Activated T-cell treated with anti-CD3 and anti-CD28 coated beads, Interleukin-2, amount 50 U/mL, for 72 hours (primary cell): Measurements from ENCODE around the gene SYT3. TPM values are rescaled to one million over a fixed set of nuclear protein-coding genes. Genes with fewer than 3 reads are reported as not detected.

Experiments
- ATAC-seq, 2 donors: fragments of 150-1000 bp; cut with Tn5 transposase; replicated peaks in 1 of 2; 2 replicates each; pipeline ENCODE4 v1.10.0; 2021; ENCODE audit warnings: moderate library complexity in 2 of 2, mild to moderate bottlenecking in 1 of 2
- DNase-seq, 2 donors: peaks; one replicate each; pipeline ENCODE4 v3.0.0; 2021 to 2022; ENCODE audit warnings: mixed read lengths in 1 of 2
- H3K27ac Mint-ChIP-seq: one replicate; pipeline ENCODE4 v1.8.0; 2022; ENCODE audit warnings: mild to moderate bottlenecking, moderate library complexity, mixed read lengths
- H3K27me3 Mint-ChIP-seq: one replicate; pipeline ENCODE4 v1.8.0; 2022; ENCODE audit warnings: low read depth, mixed read lengths
- H3K36me3 Mint-ChIP-seq, 2 donors: one replicate each; pipeline ENCODE4 v1.8.0; 2022; ENCODE audit warnings: mixed read lengths in 2 of 2, mild to moderate bottlenecking in 1 of 2; ENCODE audit not compliant: insufficient read depth in 2 of 2
- H3K4me1 Mint-ChIP-seq: one replicate; pipeline ENCODE4 v1.8.0; 2022; ENCODE audit warnings: low read depth, mixed read lengths
- H3K4me3 Mint-ChIP-seq, 2 donors: one replicate each; pipeline ENCODE4 v1.8.0; 2022; ENCODE audit warnings: mild to moderate bottlenecking in 2 of 2, mixed read lengths in 2 of 2, moderate library complexity in 2 of 2
- H3K9me3 Mint-ChIP-seq, 2 donors: one replicate each; pipeline ENCODE4 v1.8.0; 2022; ENCODE audit warnings: mixed read lengths in 2 of 2
- total RNA-seq, 2 donors: library from RNA; stranded (reverse); gene quantifications; one replicate each; pipeline ENCODE4 v1.2.3, GENCODE V29; 2022

SYT3 gene
- total RNA-seq, 2 donors from 2014 or later: 0.41 to 0.72 TPM

- Mint-ChIP-seq H3K4me1 (peaks cover 4% of the 10 kb centered on the region), H3K36me3 (no peaks in the 10 kb centered on the region), H3K27me3 (peaks cover 54% of the 10 kb centered on the region), H3K9me3 (no peaks in the 10 kb centered on the region), H3K4me3 (no peak overlapping the region), H3K27ac (no peak overlapping the region)
- ATAC-seq (no peak), DNase-seq (no peak)
These were observed 28.7 kb upstream of the SYT3 start for GRCh38 chr19:50668416-50668815.

- H3K4me1 Mint-ChIP-seq: no peaks in the 10 kb centered on the region
- H3K27ac Mint-ChIP-seq: no peak overlapping the region
- no peak overlapping the region for H3K4me3 Mint-ChIP-seq
- ATAC-seq (no peak), DNase-seq (no peak)
- H3K9me3 Mint-ChIP-seq: no peaks in the 10 kb centered on the region
- H3K27me3 Mint-ChIP-seq: peaks cover 54% of the 10 kb centered on the region
- H3K36me3 Mint-ChIP-seq: no peaks in the 10 kb centered on the region
These were observed 28.1 kb upstream of the SYT3 start for GRCh38 chr19:50667759-50668231.

GRCh38 chr19:50667177-50667758, 27.6 kb upstream of the SYT3 start:
- DNase-seq (no peak), ATAC-seq (no peak)
- Mint-ChIP-seq H3K36me3 (peaks cover 0 to 1% of the 10 kb centered on the region in 2 donors), H3K4me1 (no peaks in the 10 kb centered on the region), H3K27ac (no peak overlapping the region), H3K4me3 (no peak overlapping the region), H3K9me3 (no peaks in the 10 kb centered on the region), H3K27me3 (peaks cover 56% of the 10 kb centered on the region)

GRCh38 chr19:50666346-50667176, 26.9 kb upstream of the SYT3 start:
- DNase-seq: no peak
- Mint-ChIP-seq H3K27me3 (peaks cover 50% of the 10 kb centered on the region), H3K27ac (no peak overlapping the region), H3K4me1 (no peaks in the 10 kb centered on the region), H3K9me3 (no peaks in the 10 kb centered on the region), H3K4me3 (no peak overlapping the region), H3K36me3 (peaks cover 0 to 1% of the 10 kb centered on the region in 2 donors)
- peak; percentile 20 to 27 for ATAC-seq

GRCh38 chr19:50664204-50664603, 24.5 kb upstream of the SYT3 start:
- no peak overlapping the region for H3K27ac Mint-ChIP-seq
- H3K36me3 Mint-ChIP-seq: peaks cover 0 to 3% of the 10 kb centered on the region in 2 donors
- ATAC-seq: no peak
- peaks cover 49% of the 10 kb centered on the region for H3K27me3 Mint-ChIP-seq
- DNase-seq: no peak
- peaks cover 5% of the 10 kb centered on the region for H3K4me1 Mint-ChIP-seq
- H3K4me3 Mint-ChIP-seq: no peak overlapping the region
- no peaks in the 10 kb centered on the region for H3K9me3 Mint-ChIP-seq

- ATAC-seq: no peak
- H3K4me1 Mint-ChIP-seq: peaks cover 7% of the 10 kb centered on the region
- H3K27ac Mint-ChIP-seq: no peak overlapping the region
- peaks cover 0 to 3% of the 10 kb centered on the region in 2 donors for H3K36me3 Mint-ChIP-seq
- no peak overlapping the region for H3K4me3 Mint-ChIP-seq
- no peak for DNase-seq
- H3K9me3 Mint-ChIP-seq: no peaks in the 10 kb centered on the region
- peaks cover 48% of the 10 kb centered on the region for H3K27me3 Mint-ChIP-seq
These were observed 23.8 kb upstream of the SYT3 start for GRCh38 chr19:50663482-50663790.

- Mint-ChIP-seq H3K4me1 (peaks cover 12% of the 10 kb centered on the region), H3K9me3 (no peaks in the 10 kb centered on the region), H3K4me3 (no peak overlapping the region), H3K27ac (no peak overlapping the region), H3K27me3 (peaks cover 53% of the 10 kb centered on the region), H3K36me3 (peaks cover 4 to 5% of the 10 kb centered on the region in 2 donors)
- DNase-seq (no peak), ATAC-seq (no peak)
These were observed 23.2 kb upstream of the SYT3 start for GRCh38 chr19:50662651-50663481.

GRCh38 chr19:50661766-50662650, 22.3 kb upstream of the SYT3 start:
- Mint-ChIP-seq H3K9me3 (no peaks in the 10 kb centered on the region), H3K4me1 (peaks cover 21% of the 10 kb centered on the region), H3K27me3 (peaks cover 62% of the 10 kb centered on the region), H3K27ac (no peak overlapping the region), H3K4me3 (no peak overlapping the region), H3K36me3 (peaks cover 4 to 10% of the 10 kb centered on the region in 2 donors)
- DNase-seq (no peak), ATAC-seq (no peak)

GRCh38 chr19:50661023-50661422, 21.3 kb upstream of the SYT3 start:
- H3K4me1 Mint-ChIP-seq: peaks cover 29% of the 10 kb centered on the region
- peaks cover 4 to 10% of the 10 kb centered on the region in 2 donors for H3K36me3 Mint-ChIP-seq
- ATAC-seq (no peak), DNase-seq (no peak)
- peaks cover 71% of the 10 kb centered on the region for H3K27me3 Mint-ChIP-seq
- no peak overlapping the region for H3K27ac Mint-ChIP-seq
- H3K4me3 Mint-ChIP-seq: no peak overlapping the region
- peaks cover 0 to 4% of the 10 kb centered on the region in 2 donors for H3K9me3 Mint-ChIP-seq

- Mint-ChIP-seq H3K27ac (no peak overlapping the region), H3K27me3 (peaks cover 67% of the 10 kb centered on the region), H3K36me3 (peaks cover 4 to 10% of the 10 kb centered on the region in 2 donors), H3K4me3 (peak overlapping the region; percentile 59 to 60), H3K9me3 (peaks cover 2 to 7% of the 10 kb centered on the region in 2 donors), H3K4me1 (peaks cover 29% of the 10 kb centered on the region)
- ATAC-seq (no peak), DNase-seq (no peak)
These were observed 20.3 kb upstream of the SYT3 start for GRCh38 chr19:50660088-50660366.

- ATAC-seq (no peak), DNase-seq (no peak)
- H3K27ac Mint-ChIP-seq: no peak overlapping the region
- peaks cover 69% of the 10 kb centered on the region for H3K27me3 Mint-ChIP-seq
- H3K36me3 Mint-ChIP-seq: peaks cover 4 to 14% of the 10 kb centered on the region in 2 donors
- peaks cover 3 to 10% of the 10 kb centered on the region in 2 donors for H3K9me3 Mint-ChIP-seq
- peaks cover 29% of the 10 kb centered on the region for H3K4me1 Mint-ChIP-seq
- peak overlapping the region; percentile 46 to 93 for H3K4me3 Mint-ChIP-seq
These were observed 19.8 kb upstream of the SYT3 start for GRCh38 chr19:50659318-50660087.
